Fibroblast of peridontal ligament (primary cell): ENCODE results near the gene LBP.
"Not testable (repeated sequence)": the region's sequence is repeated elsewhere in the genome, so short reads cannot be mapped to it uniquely, and the experiment has no call there.

Experiments used
- DNase-seq: peaks from one replicate; pipeline ENCODE4 v3.0.0-alpha.2; 2010; ENCODE audit errors: extremely low read depth

Gene LBP

GRCh38 chr20:38321959-38322598 lies 24.2 kb upstream of the LBP start:
- peak; percentile 81 for DNase-seq

GRCh38 chr20:38324159-38324558 lies 22.1 kb upstream of the LBP start:
- no peak for DNase-seq

GRCh38 chr20:38325167-38325566 lies 21.1 kb upstream of the LBP start:
- DNase-seq, result no peak

GRCh38 chr20:38325905-38326304 lies 20.4 kb upstream of the LBP start:
- no peak for DNase-seq

- DNase-seq, result no peak
Observed at GRCh38 chr20:38326309-38326708, 20.0 kb upstream of the LBP start.

- no peak for DNase-seq
Observed at GRCh38 chr20:38330638-38331037, 15.6 kb upstream of the LBP start.

GRCh38 chr20:38331245-38331644 lies 15.0 kb upstream of the LBP start:
- DNase-seq, result no peak

GRCh38 chr20:38331814-38332213 lies 14.5 kb upstream of the LBP start:
- DNase-seq, result no peak

GRCh38 chr20:38334016-38334415 lies 12.3 kb upstream of the LBP start:
- no peak for DNase-seq

GRCh38 chr20:38336726-38337125 lies 9.6 kb upstream of the LBP start:
- DNase-seq, result no peak

GRCh38 chr20:38337561-38338140 lies 8.6 kb upstream of the LBP start:
- no peak for DNase-seq

GRCh38 chr20:38338849-38339520 lies 7.3 kb upstream of the LBP start:
- peak; percentile 15 for DNase-seq

- not testable (repeated sequence) for DNase-seq
Observed at GRCh38 chr20:38339521-38339896, 6.8 kb upstream of the LBP start.

- no peak for DNase-seq
Observed at GRCh38 chr20:38339997-38340396, 6.3 kb upstream of the LBP start.

- DNase-seq, result no peak
Observed at GRCh38 chr20:38340693-38341092, 5.6 kb upstream of the LBP start.

- DNase-seq, result no peak
Observed at GRCh38 chr20:38342216-38342615, 4.1 kb upstream of the LBP start.

- no peak for DNase-seq
Observed at GRCh38 chr20:38342713-38343310, 3.5 kb upstream of the LBP start.

- DNase-seq, result no peak
Observed at GRCh38 chr20:38343311-38344106, 2.8 kb upstream of the LBP start.

GRCh38 chr20:38344107-38344701 lies 2.1 kb upstream of the LBP start:
- no peak for DNase-seq

- peak; percentile 70 for DNase-seq
Observed at GRCh38 chr20:38345643-38346042, 639 bp upstream of the LBP start.

GRCh38 chr20:38346741-38347140 lies 459 bp downstream of the LBP start:
- DNase-seq, result peak; percentile 27

- DNase-seq, result no peak
Observed at GRCh38 chr20:38349856-38350255, 3.6 kb downstream of the LBP start.
